Erythroblast (primary cell): Measurements from ENCODE around the gene MGRN1.

Experiments
- GATA1 ChIP-seq: IDR thresholded peaks from 2 replicates; pipeline ENCODE4 v1.6.1; 2011; ENCODE audit warnings: low read depth, mild to moderate bottlenecking, control low read depth, low read length, moderate library complexity
- POLR2A ChIP-seq: IDR thresholded peaks from 2 replicates; pipeline ENCODE4 v1.6.1; 2011; ENCODE audit warnings: mild to moderate bottlenecking, low read length

DNA sequence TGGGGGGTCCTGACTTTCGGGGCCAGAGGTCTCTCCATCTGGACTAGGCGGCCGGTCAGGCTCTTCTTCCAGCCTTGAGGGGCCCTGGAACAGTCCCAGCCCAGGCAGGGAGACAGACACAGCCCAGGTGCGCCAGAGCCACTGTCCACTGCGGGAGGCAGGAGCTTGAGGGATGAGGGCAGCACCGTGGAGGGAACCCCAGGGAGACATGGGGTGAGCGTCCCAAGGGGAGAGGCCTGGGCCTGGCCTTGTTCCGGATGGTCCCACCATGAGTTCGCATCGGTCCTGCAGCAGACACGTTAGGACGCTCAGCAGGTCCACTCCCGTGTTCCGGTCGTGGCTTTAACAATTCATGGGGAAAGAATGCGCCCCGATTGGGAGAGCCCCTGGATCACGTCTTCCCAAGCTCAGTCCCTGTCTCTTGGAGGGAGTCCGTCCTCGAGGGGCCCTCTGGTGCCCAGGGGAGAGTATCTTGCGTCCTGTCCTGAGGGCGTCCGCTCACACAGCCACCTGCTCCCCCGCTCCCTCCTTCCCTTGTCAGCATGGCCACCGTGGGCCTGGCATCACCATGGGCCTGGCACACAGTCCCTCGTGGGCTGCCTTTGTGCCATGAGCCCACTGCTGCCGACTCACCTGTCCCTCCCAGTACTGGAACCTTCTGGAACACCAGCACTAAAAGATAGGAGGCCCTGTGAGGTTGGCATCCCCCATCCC, 62.0 kb downstream of the MGRN1 start:
- TF ChIP-seq POLR2A: no peak
- TF ChIP-seq GATA1: no peak
